GM12878 (cell line): ENCODE data around the gene RPS6KA2. TPM values are rescaled to one million over a fixed set of nuclear protein-coding genes. Genes with fewer than 3 reads are reported as not detected.

Source experiments
- ATAC-seq: fragments of 200-7000 bp; cut with Tn5 transposase; 3 replicates; pipeline ENCODE4 v1.9.1; 2020; ENCODE audit warnings: mild to moderate bottlenecking, moderate library complexity
- BruUV-seq: library from RNA; stranded (reverse); fragments of 400-500 nt; replicated peaks from 2 replicates; lab custom pipeline; 2021; lab: Mats Ljungman, UMichigan
- CTCF ChIA-PET: fragments of 300-600 bp; sonication (Branson Sonifier 250); formaldehyde crosslinking; extraction: SDS; loops from one replicate; lab custom pipeline; 2021; ENCODE audit warnings: inconsistent platforms; lab: Yijun Ruan, JAX
- POLR2A ChIA-PET: fragments of 350-600 bp; formaldehyde crosslinking; extraction: SDS; loops from one replicate; lab custom pipeline; 2021; ENCODE audit warnings: inconsistent platforms; lab: Charles Lee
- RAD21 ChIA-PET: fragments of 300-600 bp; sonication (Branson Sonifier 250); formaldehyde crosslinking; loops from one replicate; lab custom pipeline; 2023; ENCODE audit warnings: antibody characterized with exemption; ENCODE audit not compliant: unreplicated experiment; lab: Charles Lee
- SMC1A ChIA-PET: fragments of 300-600 bp; sonication (Branson Sonifier 250); formaldehyde crosslinking; loops from one replicate; lab custom pipeline; 2023; ENCODE audit not compliant: unreplicated experiment, uncharacterized antibody; lab: Charles Lee
- DNase-seq: peaks from one replicate; pipeline ENCODE4 v3.0.0-alpha.2; 2011; ENCODE audit warnings: low read depth, low spot score
- FAIRE-seq: peaks from 3 replicates; lab custom pipeline; 2011; peaks lifted over from hg19 to GRCh38; lab: Jason Lieb, UNC
- H2AFZ ChIP-seq: 2 replicates; pipeline ENCODE4 v1.6.0; 2011; ENCODE audit warnings: low read depth, low read length, control low read depth; ENCODE audit not compliant: control insufficient read depth
- H3K27ac ChIP-seq: 2 replicates; pipeline ENCODE4 v1.5.1; 2011; ENCODE audit warnings: control low read depth; ENCODE audit not compliant: control insufficient read depth, insufficient read depth
- H3K27me3 ChIP-seq, 2 experiments: replicated peaks in 1 of 2; 2 replicates each; pipeline versions ENCODE4 v1.6.0 to v1.6.1; 2011; ENCODE audit warnings: low read length in 1 of 2; ENCODE audit not compliant: control insufficient read depth in 2 of 2, insufficient read depth in 2 of 2
- H3K36me3 ChIP-seq, 2 experiments: 2 replicates each; pipeline ENCODE4 v1.5.1; 2011; ENCODE audit warnings: low read length in 1 of 2; ENCODE audit not compliant: control insufficient read depth in 2 of 2, insufficient read depth in 2 of 2
- H3K4me1 ChIP-seq: 2 replicates; pipeline ENCODE4 v1.6.1; 2011; ENCODE audit warnings: mild to moderate bottlenecking, low read length, moderate library complexity, mixed read lengths; ENCODE audit not compliant: control insufficient read depth, insufficient read depth
- H3K4me2 ChIP-seq: 2 replicates; pipeline ENCODE4 v1.6.0; 2011; ENCODE audit warnings: control low read depth; ENCODE audit not compliant: control insufficient read depth, insufficient read depth
- H3K4me3 ChIP-seq: fragments of 200-600 bp; sonication (generic); 2 replicates; pipeline ENCODE4 v1.5.1; 2016
- H3K79me2 ChIP-seq: 2 replicates; pipeline ENCODE4 v1.6.0; 2011; ENCODE audit warnings: low read length; ENCODE audit not compliant: control insufficient read depth, insufficient read depth
- H3K9ac ChIP-seq: 2 replicates; pipeline ENCODE4 v1.8.0; 2011; ENCODE audit warnings: low read length, control low read depth, mixed read lengths; ENCODE audit not compliant: control insufficient read depth, insufficient read depth
- H3K9me3 ChIP-seq: replicated peaks from 3 replicates; pipeline ENCODE4 v1.5.1; 2011; ENCODE audit warnings: mild to moderate bottlenecking, low read length; ENCODE audit not compliant: control insufficient read depth, insufficient read depth
- H4K20me1 ChIP-seq: 2 replicates; pipeline ENCODE4 v1.6.0; 2011; ENCODE audit not compliant: control insufficient read depth, insufficient read depth
- BHLHE40 ChIP-seq, 2 experiments: fragments of 450-650 bp in 1 of 2; IDR thresholded peaks; 2 replicates each; pipeline ENCODE4 v1.6.1; 2011 to 2017; ENCODE audit warnings: low read depth in 2 of 2, borderline replicate concordance in 1 of 2, improper control_type of control experiment in 1 of 2, low read length in 1 of 2, mild to moderate bottlenecking in 1 of 2
- CBX3 ChIP-seq: fragments of 200-600 bp; sonication (generic); IDR thresholded peaks from 2 replicates; pipeline ENCODE4 v1.6.1; 2016; ENCODE audit warnings: low read depth, borderline replicate concordance
- CHD2 ChIP-seq: IDR thresholded peaks from 2 replicates; pipeline ENCODE4 v1.6.1; 2011; ENCODE audit warnings: low read depth, low read length, improper control_type of control experiment, borderline replicate concordance
- CHD4 ChIP-seq: fragments of 200-600 bp; sonication (generic); IDR thresholded peaks from 2 replicates; pipeline ENCODE4 v1.6.1; 2016; ENCODE audit warnings: mild to moderate bottlenecking
- IKZF2 ChIP-seq, 2 experiments: fragments of 450-650 bp; IDR thresholded peaks; 2 replicates each; pipeline ENCODE4 v1.6.1; 2017; ENCODE audit warnings: mild to moderate bottlenecking in 2 of 2, moderate library complexity in 2 of 2
- JUNB ChIP-seq: IDR thresholded peaks from 2 replicates; pipeline ENCODE4 v1.6.1; 2016; ENCODE audit warnings: antibody characterized with exemption, mild to moderate bottlenecking
- NFIC ChIP-seq: IDR thresholded peaks from 2 replicates; pipeline ENCODE4 v1.6.1; 2012; ENCODE audit warnings: low read depth, mild to moderate bottlenecking, inconsistent platforms, low read length, moderate library complexity
- PAX5 ChIP-seq: IDR thresholded peaks from 2 replicates; pipeline ENCODE4 v1.6.1; 2011; ENCODE audit warnings: low read depth, low read length, borderline replicate concordance
- SMAD1 ChIP-seq: fragments of 450-650 bp; IDR thresholded peaks from 2 replicates; pipeline ENCODE4 v1.6.1; 2018; ENCODE audit warnings: mild to moderate bottlenecking, low read depth; ENCODE audit not compliant: partially characterized antibody
- SMC3 ChIP-seq: IDR thresholded peaks from 2 replicates; pipeline ENCODE4 v1.6.1; 2011; ENCODE audit warnings: low read length, improper control_type of control experiment, borderline replicate concordance
- SRF ChIP-seq, 2 experiments: IDR thresholded peaks; 2 replicates each; pipeline ENCODE4 v1.6.1; 2011; ENCODE audit warnings: low read depth in 2 of 2, low read length in 2 of 2, mild to moderate bottlenecking in 1 of 2, moderate library complexity in 1 of 2
- STAT1 ChIP-seq: fragments of 450-650 bp; conservative IDR thresholded peaks from 2 replicates; pipeline ENCODE4 v1.6.1; 2014; ENCODE audit warnings: antibody characterized with exemption, mild to moderate bottlenecking
- TCF3 ChIP-seq: IDR thresholded peaks from 2 replicates; pipeline ENCODE4 v1.6.1; 2012; ENCODE audit warnings: low read depth, mild to moderate bottlenecking, low read length, borderline replicate concordance; ENCODE audit not compliant: insufficient read depth
- WGBS: methylation state at CpG from one replicate; pipeline ENCODE4 v1.1.6; 2016; ENCODE audit warnings: low lambda C conversion rate; ENCODE audit not compliant: insufficient replicate concordance, insufficient coverage; ENCODE audit errors: missing lambda C conversion rate; 5-methylcytosine and 5-hydroxymethylcytosine counted together
- in situ Hi-C: fragments of 300-500 bp; cut with MboI; formaldehyde crosslinking; loops from 9 replicates; pipeline ENCODE4 v1.14.3; 2018; ENCODE audit warnings: mixed read lengths
- intact Hi-C: fragments of 100-400 bp; cut with micrococcal nuclease; formaldehyde crosslinking; loops from one replicate; pipeline ENCODE4 v1.14.2; 2022; ENCODE audit not compliant: unreplicated experiment
- polyA plus RNA-seq, 11 experiments: library from polyadenylated mRNA; depleted of rRNA in 4 of 11; unstranded in 6 of 11; stranded (reverse) in 5 of 11; fragments of >200 nt; fragmentation: Nextera tagmentation in 4 of 11; fragmentation: Illumina TruSeq in 1 of 11; extraction: Ambion mirVana in 4 of 11; extraction: Trizol in 1 of 11; gene quantifications; 1 replicate in 1 of 11; 2 replicates in 10 of 11; pipeline versions ENCODE4 v1.2.1 to v1.2.3, GENCODE V29; 2011 to 2016; ENCODE audit warnings: inconsistent platforms in 2 of 11, missing spikeins in 2 of 11, low read depth in 1 of 11
- total RNA-seq, 4 experiments: library from RNA; depleted of rRNA in 3 of 4; stranded (reverse); fragments of >200 nt in 3 of 4; fragmentation: Illumina TruSeq in 1 of 4; extraction: Trizol in 1 of 4; gene quantifications; 2 replicates each; pipeline versions ENCODE4 v1.2.1 to v1.2.3, GENCODE V29; 2013 to 2021
- TF ChIP-seq, protein P1 (sequence below): fragments of 450-650 bp; IDR thresholded peaks from 2 replicates; pipeline ENCODE4 v1.6.1; 2014; ENCODE audit warnings: mild to moderate bottlenecking

The RPS6KA2 gene
- total and polyA plus RNA-seq, 10 of the 15 experiments (the other 5 are each of a cell fraction or from before 2014, with no cell fraction given): 0.02 to 1.0 (median 0.22) TPM; not detected in 1

DNA sequence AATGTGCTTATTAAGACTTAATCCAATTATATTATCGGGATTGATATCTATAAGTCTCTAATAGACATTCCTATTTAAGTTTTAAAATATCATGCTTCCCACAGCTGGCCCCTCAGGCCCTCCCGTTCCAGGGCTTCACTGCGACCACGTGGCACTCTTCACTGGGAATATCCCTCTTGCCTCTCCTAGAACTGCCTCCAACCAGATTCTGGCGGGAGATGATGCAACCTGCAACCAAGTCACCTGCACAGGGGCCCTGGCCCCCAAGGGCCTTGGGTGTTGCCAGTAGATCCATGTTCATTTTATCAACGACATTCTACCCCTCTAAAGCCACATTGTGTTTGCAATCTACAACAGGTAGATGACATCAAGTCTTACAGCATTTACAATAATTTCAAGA lies 22.1 kb downstream of the RPS6KA2 start:
- WGBS: 58% methylated on average over 6 of the region's 6 CpGs
- Histone ChIP-seq H3K36me3 (no peaks in the 10 kb centered on the region), H3K4me3 (no peak overlapping the region), H3K9me3 (no peaks in the 10 kb centered on the region; the same call in 1 of the 3 replicates), H3K4me2 (no peak overlapping the region), H3K27me3 (no peaks in the 10 kb centered on the region), H4K20me1 (no peaks in the 10 kb centered on the region), H3K9ac (no peak overlapping the region), H3K79me2 (no peaks in the 10 kb centered on the region), H3K27ac (no peak overlapping the region), H3K4me1 (no peaks in the 10 kb centered on the region), H2AFZ (no peak overlapping the region)
- ChIA-PET SMC1A (no interaction called here), POLR2A (no interaction called here), CTCF (no interaction called here), RAD21 (no interaction called here)
- in situ Hi-C loops: no loop called here
- FAIRE-seq (no peak), ATAC-seq (no peak), DNase-seq (no peak)
- no TSS peak for BruUV-seq
- intact Hi-C loops: no loop called here
- TF ChIP-seq TCF3 (no peak), IKZF2 (IDR thresholded peaks at IDR 0.05) (no peak), JUNB (no peak), CHD4 (no peak), SRF (IDR thresholded peaks at IDR 0.05; ENCODE audit: low read depth in 2 of 2, low read length in 2 of 2) (no peak), NFIC (no peak), SMAD1 (no peak), BHLHE40 (IDR thresholded peaks at IDR 0.05; ENCODE audit: borderline replicate concordance in 1 of 2, low read depth in 2 of 2, low read length in 1 of 2) (no peak), PAX5 (no peak), CHD2 (no peak), SMC3 (no peak), STAT1 (no peak), CBX3 (no peak)
- TF ChIP-seq, protein P1, sequence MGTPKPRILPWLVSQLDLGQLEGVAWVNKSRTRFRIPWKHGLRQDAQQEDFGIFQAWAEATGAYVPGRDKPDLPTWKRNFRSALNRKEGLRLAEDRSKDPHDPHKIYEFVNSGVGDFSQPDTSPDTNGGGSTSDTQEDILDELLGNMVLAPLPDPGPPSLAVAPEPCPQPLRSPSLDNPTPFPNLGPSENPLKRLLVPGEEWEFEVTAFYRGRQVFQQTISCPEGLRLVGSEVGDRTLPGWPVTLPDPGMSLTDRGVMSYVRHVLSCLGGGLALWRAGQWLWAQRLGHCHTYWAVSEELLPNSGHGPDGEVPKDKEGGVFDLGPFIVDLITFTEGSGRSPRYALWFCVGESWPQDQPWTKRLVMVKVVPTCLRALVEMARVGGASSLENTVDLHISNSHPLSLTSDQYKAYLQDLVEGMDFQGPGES: no peak
